ENCODE data around the gene LETM1. TPM values are rescaled to one million over a fixed set of nuclear protein-coding genes. Genes with fewer than 3 reads are reported as not detected.

Gene LETM1
- total RNA-seq, 5 donors from 2014 or later (not counting 1 experiment from before 2014, with no cell fraction given): 35.4 to 60.3 (median 53.5) TPM

DNA sequence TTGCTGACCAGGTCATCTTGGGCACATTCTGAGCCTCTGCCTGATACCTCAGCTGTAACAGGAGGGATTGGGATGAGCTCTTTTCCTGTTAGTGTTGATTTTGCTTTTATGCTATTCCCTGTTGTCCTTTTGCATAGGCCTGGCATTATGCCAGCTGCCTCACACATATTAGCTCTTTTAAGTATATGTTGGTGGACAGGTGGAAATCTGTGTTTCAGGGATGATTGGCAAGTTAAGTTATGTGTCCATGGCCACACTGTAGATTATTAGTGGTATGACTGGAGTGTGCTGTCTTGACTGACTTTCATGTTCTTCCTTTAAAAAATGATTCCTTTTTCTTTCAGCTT lies 44.1 kb upstream of the LETM1 start:
- Mint-ChIP-seq H3K27ac (no peak overlapping the region), H3K9me3 (no peaks in the 10 kb centered on the region), H3K4me1 (peaks cover 6 to 13% (median 12%) of the 10 kb centered on the region in 3 donors), H3K4me3 (no peak overlapping the region), H3K27me3 (no peaks in the 10 kb centered on the region), H3K36me3 (peaks cover 23% of the 10 kb centered on the region)
- ChIA-PET POLR2A (no interaction called here), CTCF (interaction anchor here (0.5 to 3.3 kb wide), 9 partner anchors 9 to 207 kb away, joined by 3 to 14 read pairs (median 5); no protein-coding TSS in a partner anchor)
- Histone ChIP-seq H3K27me3 (replicated peaks in 1 of 2; ENCODE audit: control insufficient read depth in 2 of 2, extremely low read depth in 1 of 2, insufficient read depth in 2 of 2, low read length in 1 of 2) (no peaks in the 10 kb centered on the region), H3K4me3 (ENCODE audit: control insufficient read depth in 1 of 2, extremely low read depth in 1 of 2, low read length in 1 of 2) (no peak overlapping the region), H3K4me1 (ENCODE audit: control insufficient read depth in 1 of 2, extremely low read depth in 1 of 2, insufficient read depth in 2 of 2, low read length in 2 of 2) (peaks cover 0 to 5% of the 10 kb centered on the region in 2 experiments), H3K27ac (ENCODE audit: low read length) (no peak overlapping the region), H3K9me3 (no peaks in the 10 kb centered on the region), H3K36me3 (ENCODE audit: control insufficient read depth in 2 of 2, extremely low read depth in 1 of 2, insufficient read depth in 1 of 2, low read length in 1 of 2) (peaks cover 9 to 20% of the 10 kb centered on the region in 2 donors)
- DNase-seq (no peak), ATAC-seq (replicated peaks in 1 of 4) (no peak)

- POLR2A ChIA-PET: interaction anchor here in 1 of 2 donors (0.6 kb wide), 1 partner anchor 206 kb away, joined by 4 read pairs; no protein-coding TSS in a partner anchor
- Mint-ChIP-seq H3K4me3 (no peak overlapping the region), H3K36me3 (peaks cover 22% of the 10 kb centered on the region), H3K9me3 (no peaks in the 10 kb centered on the region), H3K4me1 (peaks cover 6 to 18% (median 14%) of the 10 kb centered on the region in 3 donors), H3K27me3 (no peaks in the 10 kb centered on the region), H3K27ac (peak overlapping the region in 1 of 2 donors; percentile 81)
- Histone ChIP-seq H3K9me3 (no peaks in the 10 kb centered on the region), H3K4me3 (ENCODE audit: control insufficient read depth in 1 of 2, extremely low read depth in 1 of 2, low read length in 1 of 2) (no peak overlapping the region), H3K27ac (ENCODE audit: low read length) (no peak overlapping the region), H3K4me1 (ENCODE audit: control insufficient read depth in 1 of 2, extremely low read depth in 1 of 2, insufficient read depth in 2 of 2, low read length in 2 of 2) (peaks cover 0 to 5% of the 10 kb centered on the region in 2 experiments), H3K36me3 (ENCODE audit: control insufficient read depth in 2 of 2, extremely low read depth in 1 of 2, insufficient read depth in 1 of 2, low read length in 1 of 2) (peaks cover 9 to 20% of the 10 kb centered on the region in 2 donors), H3K27me3 (replicated peaks in 1 of 2; ENCODE audit: control insufficient read depth in 2 of 2, extremely low read depth in 1 of 2, insufficient read depth in 2 of 2, low read length in 1 of 2) (no peaks in the 10 kb centered on the region)
- ATAC-seq (replicated peaks in 1 of 4) (peak; percentile 94 to 96 (median 95)), DNase-seq (peak; percentile 46 to 88 (median 62))
- 42% methylated on average over 7 of the region's 15 CpGs for WGBS (ENCODE audit: insufficient coverage)
- CTCF ChIA-PET: interaction anchor here (0.5 to 3.3 kb wide), 13 partner anchors 9 to 206 kb away, joined by 3 to 14 read pairs (median 4); no protein-coding TSS in a partner anchor
These were observed 43.5 kb upstream of the LETM1 start for GRCh38 chr4:1899149-1900086.

- ATAC-seq (replicated peaks in 1 of 4) (peak in 2 of 4 experiments; percentile 9 to 16), DNase-seq (no peak)
- ChIA-PET POLR2A (interaction anchor here in 1 of 2 donors (0.6 kb wide), 1 partner anchor 205 kb away, joined by 4 read pairs; no protein-coding TSS in a partner anchor), CTCF (interaction anchor here (0.7 to 3.3 kb wide), 7 partner anchors 10 to 206 kb away, joined by 3 to 14 read pairs (median 3); no protein-coding TSS in a partner anchor)
- Histone ChIP-seq H3K27me3 (replicated peaks in 1 of 2; ENCODE audit: control insufficient read depth in 2 of 2, extremely low read depth in 1 of 2, insufficient read depth in 2 of 2, low read length in 1 of 2) (no peaks in the 10 kb centered on the region), H3K27ac (ENCODE audit: low read length) (no peak overlapping the region), H3K36me3 (ENCODE audit: control insufficient read depth in 2 of 2, extremely low read depth in 1 of 2, insufficient read depth in 1 of 2, low read length in 1 of 2) (peaks cover 9 to 20% of the 10 kb centered on the region in 2 donors), H3K9me3 (no peaks in the 10 kb centered on the region), H3K4me3 (ENCODE audit: control insufficient read depth in 1 of 2, extremely low read depth in 1 of 2, low read length in 1 of 2) (no peak overlapping the region), H3K4me1 (ENCODE audit: control insufficient read depth in 1 of 2, extremely low read depth in 1 of 2, insufficient read depth in 2 of 2, low read length in 2 of 2) (peaks cover 0 to 5% of the 10 kb centered on the region in 2 experiments)
- H3K9me3 Mint-ChIP-seq: no peaks in the 10 kb centered on the region
- peaks cover 6 to 18% (median 14%) of the 10 kb centered on the region in 3 donors for H3K4me1 Mint-ChIP-seq
- H3K36me3 Mint-ChIP-seq: peaks cover 19% of the 10 kb centered on the region
- H3K27me3 Mint-ChIP-seq: no peaks in the 10 kb centered on the region
- peak overlapping the region in 1 of 2 donors; percentile 81 for H3K27ac Mint-ChIP-seq
- WGBS (ENCODE audit: insufficient coverage): no CpG with 5 or more reads among the region's 1 CpG
- no peak overlapping the region for H3K4me3 Mint-ChIP-seq
These were observed 42.7 kb upstream of the LETM1 start for GRCh38 chr4:1898681-1899080.

- peaks cover 15% of the 10 kb centered on the region for H3K36me3 Mint-ChIP-seq
- Histone ChIP-seq H3K9me3 (no peaks in the 10 kb centered on the region), H3K36me3 (ENCODE audit: control insufficient read depth in 2 of 2, extremely low read depth in 1 of 2, insufficient read depth in 1 of 2, low read length in 1 of 2) (peaks cover 9 to 16% of the 10 kb centered on the region in 2 donors), H3K27me3 (replicated peaks in 1 of 2; ENCODE audit: control insufficient read depth in 2 of 2, extremely low read depth in 1 of 2, insufficient read depth in 2 of 2, low read length in 1 of 2) (no peaks in the 10 kb centered on the region), H3K4me3 (ENCODE audit: control insufficient read depth in 1 of 2, extremely low read depth in 1 of 2, low read length in 1 of 2) (no peak overlapping the region), H3K4me1 (ENCODE audit: control insufficient read depth in 1 of 2, extremely low read depth in 1 of 2, insufficient read depth in 2 of 2, low read length in 2 of 2) (peaks cover 0 to 5% of the 10 kb centered on the region in 2 experiments), H3K27ac (ENCODE audit: low read length) (no peak overlapping the region)
- no peak overlapping the region for H3K4me3 Mint-ChIP-seq
- H3K27me3 Mint-ChIP-seq: no peaks in the 10 kb centered on the region
- POLR2A ChIA-PET: no interaction called here
- CTCF ChIA-PET: interaction anchor here in 1 of 2 donors (1.9 to 3.3 kb wide), 2 partner anchors 25 to 205 kb away, joined by 8 to 13 read pairs; no protein-coding TSS in a partner anchor
- peaks cover 6 to 13% (median 10%) of the 10 kb centered on the region in 3 donors for H3K4me1 Mint-ChIP-seq
- no peak overlapping the region for H3K27ac Mint-ChIP-seq
- 100% methylated on average over 1 of the region's 6 CpGs for WGBS (ENCODE audit: insufficient coverage)
- H3K9me3 Mint-ChIP-seq: no peaks in the 10 kb centered on the region
- no peak for ATAC-seq (replicated peaks in 1 of 4)
- no peak for DNase-seq
These were observed 42.1 kb upstream of the LETM1 start for GRCh38 chr4:1898007-1898406.

DNA sequence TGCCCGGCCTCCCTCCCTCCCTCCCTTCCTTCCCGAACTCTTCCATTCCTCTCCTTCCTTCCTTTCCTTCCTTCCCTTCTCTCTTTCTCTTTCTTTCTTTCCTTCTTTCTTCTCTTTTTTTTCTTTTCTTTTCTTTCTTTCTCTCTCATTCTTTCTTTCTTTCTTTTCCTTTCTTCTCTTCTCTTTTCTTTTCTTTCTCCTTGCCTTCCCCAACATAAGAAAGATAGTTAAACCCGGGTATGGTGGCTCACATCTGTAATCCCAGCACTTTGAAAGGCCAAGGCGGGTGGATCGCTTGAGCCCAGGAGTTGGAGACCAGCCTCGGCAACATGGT lies 40.7 kb upstream of the LETM1 start:
- H3K4me1 Mint-ChIP-seq: peaks cover 6 to 12% (median 11%) of the 10 kb centered on the region in 3 donors
- no peak overlapping the region for H3K27ac Mint-ChIP-seq
- Histone ChIP-seq H3K27me3 (replicated peaks in 1 of 2; ENCODE audit: control insufficient read depth in 2 of 2, extremely low read depth in 1 of 2, insufficient read depth in 2 of 2, low read length in 1 of 2) (no peaks in the 10 kb centered on the region), H3K4me1 (ENCODE audit: control insufficient read depth in 1 of 2, extremely low read depth in 1 of 2, insufficient read depth in 2 of 2, low read length in 2 of 2) (peaks cover 0 to 5% of the 10 kb centered on the region in 2 experiments), H3K27ac (ENCODE audit: low read length) (no peak overlapping the region), H3K4me3 (ENCODE audit: control insufficient read depth in 1 of 2, extremely low read depth in 1 of 2, low read length in 1 of 2) (no peak overlapping the region), H3K36me3 (ENCODE audit: control insufficient read depth in 2 of 2, extremely low read depth in 1 of 2, insufficient read depth in 1 of 2, low read length in 1 of 2) (peaks cover 6 to 9% of the 10 kb centered on the region in 2 donors), H3K9me3 (no peaks in the 10 kb centered on the region)
- CTCF ChIA-PET: interaction anchor here in 1 of 2 donors (0.7 kb wide), 1 partner anchor 10 kb away, joined by 3 read pairs; no protein-coding TSS in a partner anchor
- H3K9me3 Mint-ChIP-seq: no peaks in the 10 kb centered on the region
- no peaks in the 10 kb centered on the region for H3K27me3 Mint-ChIP-seq
- DNase-seq (no peak), ATAC-seq (replicated peaks in 1 of 4) (no peak)
- POLR2A ChIA-PET: no interaction called here
- H3K36me3 Mint-ChIP-seq: peaks cover 11% of the 10 kb centered on the region
- WGBS (ENCODE audit: insufficient coverage): 100% methylated on average over 3 of the region's 6 CpGs
- no peak overlapping the region for H3K4me3 Mint-ChIP-seq

DNA sequence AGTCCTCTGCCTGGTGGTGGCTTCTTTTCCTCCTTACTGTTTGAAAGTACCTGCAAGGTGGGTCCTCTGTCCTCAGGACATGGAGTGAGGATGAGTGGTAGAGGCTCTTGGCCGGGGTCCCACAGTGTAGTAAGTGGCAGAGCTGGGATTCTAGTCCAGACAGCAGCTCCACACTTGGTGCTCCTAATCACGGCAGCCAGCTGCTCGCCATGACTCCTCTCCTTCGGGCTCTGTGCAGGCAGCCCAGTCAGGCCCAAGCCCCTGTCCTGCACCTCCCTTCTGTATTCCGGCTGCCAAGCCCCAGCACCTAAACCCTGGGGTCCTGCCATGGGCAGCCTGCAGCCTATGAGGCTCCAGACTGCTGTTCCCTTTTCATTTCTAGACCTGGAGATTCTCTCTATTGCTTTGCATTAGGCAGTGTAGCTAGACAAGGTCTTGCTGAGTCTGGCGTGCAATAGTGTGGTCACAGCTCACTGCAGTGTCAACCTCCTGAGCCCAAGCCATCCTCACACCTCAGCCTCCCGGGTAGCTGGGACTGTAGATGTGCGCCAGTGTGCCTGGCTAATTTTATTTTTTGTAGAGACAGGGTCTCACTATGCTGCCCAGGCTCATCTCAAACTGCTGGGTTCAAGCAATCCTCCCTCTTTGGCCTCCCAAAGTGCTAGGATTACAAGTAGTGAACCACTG lies 40.2 kb upstream of the LETM1 start:
- no peak for ATAC-seq (replicated peaks in 1 of 4)
- DNase-seq: no peak
- CTCF ChIA-PET: no interaction called here
- H3K27ac ChIP-seq (ENCODE audit: low read length): no peak overlapping the region
- Mint-ChIP-seq H3K4me3 (no peak overlapping the region), H3K27me3 (no peaks in the 10 kb centered on the region), H3K27ac (peak overlapping the region in 1 of 2 donors; percentile 43), H3K9me3 (no peaks in the 10 kb centered on the region), H3K36me3 (peaks cover 10% of the 10 kb centered on the region), H3K4me1 (peaks cover 8 to 13% (median 11%) of the 10 kb centered on the region in 3 donors)
- no peak overlapping the region for H3K4me3 ChIP-seq (ENCODE audit: control insufficient read depth in 1 of 2, extremely low read depth in 1 of 2, low read length in 1 of 2)
- POLR2A ChIA-PET: no interaction called here
- H3K9me3 ChIP-seq: no peaks in the 10 kb centered on the region
- no peaks in the 10 kb centered on the region for H3K27me3 ChIP-seq (replicated peaks in 1 of 2; ENCODE audit: control insufficient read depth in 2 of 2, extremely low read depth in 1 of 2, insufficient read depth in 2 of 2, low read length in 1 of 2)
- peaks cover 0 to 5% of the 10 kb centered on the region in 2 experiments for H3K4me1 ChIP-seq (ENCODE audit: control insufficient read depth in 1 of 2, extremely low read depth in 1 of 2, insufficient read depth in 2 of 2, low read length in 2 of 2)
- 96% methylated on average over 6 of the region's 8 CpGs for WGBS (ENCODE audit: insufficient coverage)
- H3K36me3 ChIP-seq (ENCODE audit: control insufficient read depth in 2 of 2, extremely low read depth in 1 of 2, insufficient read depth in 1 of 2, low read length in 1 of 2): peaks cover 1 to 4% of the 10 kb centered on the region in 2 donors

Measured in T-cell (primary cell).